NCI-H2107 (cell line): Measurements from ENCODE around the gene ZSWIM2.
"Not testable (repeated sequence)": the region's sequence is repeated elsewhere in the genome, so short reads cannot be mapped to it uniquely, and the experiment has no call there.

ENCODE experiments used
- DNase-seq: peaks from one replicate; lab custom pipeline; 2025; lab: John Stamatoyannopoulos, UW

ZSWIM2 gene

GRCh38 chr2:186848873-186849578 lies at the start of gene ZSWIM2:
Gene ZSWIM2 (minus strand): TSS chr2:186849170. CDS start chr2:186849130, 40 bp downstream.
- DNase-seq, result peak; percentile 76

DNA sequence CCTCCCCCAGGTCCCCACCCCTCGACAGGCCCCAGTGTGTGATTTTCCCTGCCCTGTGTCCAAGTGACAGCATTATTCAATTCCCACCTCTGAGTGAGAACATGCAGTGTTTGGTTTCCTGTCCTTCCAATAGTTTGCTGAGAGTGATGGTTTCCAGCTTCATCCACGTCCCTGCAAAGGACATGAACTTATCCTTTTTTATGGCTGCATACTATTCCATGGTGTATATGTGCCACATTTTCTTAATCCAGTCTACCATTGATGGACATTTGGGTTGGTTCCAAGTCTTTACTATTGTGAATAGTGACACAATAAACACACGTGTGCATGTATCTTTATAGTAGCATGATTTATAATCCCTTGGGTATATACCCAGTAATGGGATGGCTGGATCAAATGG lies 47.2 kb upstream of the ZSWIM2 start:
- DNase-seq, result not testable (repeated sequence)

DNA sequence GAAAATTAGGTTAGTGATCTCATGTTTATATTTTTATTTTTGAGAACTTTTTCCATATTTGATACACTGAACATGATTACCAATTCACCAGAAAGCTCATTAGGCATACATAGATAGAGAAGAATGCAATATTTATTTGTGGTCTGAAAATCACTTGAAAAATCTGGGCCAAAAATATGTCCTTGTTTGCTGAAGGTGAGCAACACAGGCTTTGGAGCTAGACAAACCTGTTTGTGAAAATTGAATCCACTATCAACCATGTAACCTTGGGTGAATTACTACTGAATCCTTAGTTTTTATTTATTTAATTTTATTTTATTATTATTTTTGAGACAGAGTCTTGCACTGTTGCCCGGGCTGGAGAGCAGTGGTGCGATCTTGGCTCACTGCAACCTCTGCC lies 46.5 kb upstream of the ZSWIM2 start:
- DNase-seq, result no peak

DNA sequence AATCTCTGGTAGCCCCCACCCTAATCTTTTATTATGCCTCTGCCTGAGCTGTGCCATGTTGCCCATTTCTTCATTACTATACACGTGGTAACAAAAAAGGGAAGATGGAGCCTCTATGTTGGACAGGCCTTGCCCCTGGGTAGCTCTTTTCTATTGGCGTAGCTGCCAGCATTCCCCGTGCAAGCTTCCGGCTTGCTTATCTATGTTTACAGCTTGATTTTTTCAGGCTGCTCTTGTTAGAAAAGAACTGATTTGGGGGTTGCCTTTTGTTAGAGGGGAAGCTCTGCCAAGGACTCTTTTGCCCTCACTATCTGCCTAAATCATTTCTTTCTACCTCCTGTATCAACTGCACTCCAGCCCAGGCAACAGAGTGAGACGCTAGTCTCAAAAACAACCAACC lies 45.5 kb upstream of the ZSWIM2 start:
- DNase-seq, result no peak

GRCh38 chr2:186892821-186893220 lies 43.9 kb upstream of the ZSWIM2 start:
- DNase-seq, result no peak

- no peak for DNase-seq
Observed at GRCh38 chr2:186891185-186891621, 42.2 kb upstream of the ZSWIM2 start.

DNA sequence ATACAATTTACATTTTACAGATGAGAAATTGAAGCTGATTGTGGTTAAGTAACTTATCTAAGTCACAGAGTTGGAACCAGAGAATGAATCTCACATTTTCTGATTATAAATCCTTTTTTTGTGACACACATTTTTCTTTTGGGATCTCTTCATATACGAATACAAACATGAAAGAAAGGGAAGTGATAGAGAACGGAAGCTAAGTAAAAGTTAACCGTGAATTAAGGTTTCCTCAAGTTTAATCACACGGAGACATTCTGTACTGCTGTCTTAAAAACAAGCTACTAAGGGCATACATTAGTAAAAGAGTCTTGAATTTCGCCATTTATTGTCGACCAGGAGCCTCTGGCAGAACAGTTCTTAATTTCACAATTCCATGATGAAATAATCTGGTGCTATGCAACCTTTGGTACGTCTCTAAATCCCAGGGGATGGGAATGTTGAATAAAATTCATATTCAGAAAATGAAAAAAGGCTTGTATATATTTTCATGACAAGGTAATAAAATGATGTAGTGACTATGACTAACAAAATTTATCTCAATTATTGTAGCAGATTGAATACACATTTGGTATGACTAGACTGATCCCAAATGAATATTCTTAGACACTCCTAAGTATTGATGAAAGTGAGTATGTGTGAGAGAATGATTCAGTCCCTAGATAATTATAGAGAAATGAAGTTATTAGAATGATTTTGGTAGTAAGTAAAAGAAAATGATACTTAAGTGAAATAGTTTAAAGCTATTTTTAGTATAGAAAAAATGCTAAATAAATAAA lies 40.3 kb upstream of the ZSWIM2 start:
- DNase-seq, result no peak

- DNase-seq, result no peak
Observed at GRCh38 chr2:186887107-186888090, 38.4 kb upstream of the ZSWIM2 start.

- DNase-seq, result no peak
Observed at GRCh38 chr2:186884587-186884986, 35.6 kb upstream of the ZSWIM2 start.

DNA sequence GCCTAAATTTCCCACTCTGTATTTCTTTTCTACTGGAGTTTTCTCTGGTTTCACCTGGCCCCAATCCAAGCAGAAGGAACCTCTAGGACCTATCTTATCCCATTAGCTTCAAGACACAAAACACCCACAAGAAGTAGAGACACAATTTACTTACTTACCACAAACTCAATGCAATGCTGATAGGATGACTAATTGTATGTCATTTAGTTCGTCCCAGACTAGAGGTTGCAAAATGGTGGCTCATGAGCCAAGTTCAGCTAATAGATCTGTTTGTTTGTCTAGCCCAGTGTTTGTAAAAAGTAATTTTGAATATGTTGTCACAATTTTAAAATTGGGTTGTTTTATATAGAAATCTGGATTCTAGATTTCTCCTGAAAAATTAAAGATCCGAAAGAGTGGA lies 34.7 kb upstream of the ZSWIM2 start:
- no peak for DNase-seq

- DNase-seq, result no peak
Observed at GRCh38 chr2:186882511-186883071, 33.6 kb upstream of the ZSWIM2 start.

- no peak for DNase-seq
Observed at GRCh38 chr2:186881660-186882059, 32.7 kb upstream of the ZSWIM2 start.

GRCh38 chr2:186879312-186879711 lies 30.3 kb upstream of the ZSWIM2 start:
- DNase-seq, result no peak

GRCh38 chr2:186874713-186875112 lies 25.7 kb upstream of the ZSWIM2 start:
- no peak for DNase-seq

DNA sequence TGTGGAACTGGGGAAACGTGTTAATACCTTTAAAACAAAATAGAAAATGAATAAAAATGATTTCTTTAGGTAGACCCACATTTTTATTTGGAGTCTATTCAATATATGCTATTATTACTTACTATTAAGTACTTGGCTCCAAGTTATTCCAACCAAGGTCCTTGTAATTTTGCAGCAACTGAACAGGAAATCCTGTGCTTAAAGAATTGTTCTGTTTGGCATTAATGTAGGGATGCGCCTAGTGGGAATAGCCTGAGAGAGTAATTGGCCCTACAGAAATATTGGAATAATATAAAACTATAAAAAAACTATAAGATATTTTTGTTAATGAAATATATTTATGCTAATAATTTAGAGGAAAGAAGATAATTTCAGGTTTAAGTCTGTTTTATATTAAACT lies 22.9 kb upstream of the ZSWIM2 start:
- DNase-seq, result no peak

DNA sequence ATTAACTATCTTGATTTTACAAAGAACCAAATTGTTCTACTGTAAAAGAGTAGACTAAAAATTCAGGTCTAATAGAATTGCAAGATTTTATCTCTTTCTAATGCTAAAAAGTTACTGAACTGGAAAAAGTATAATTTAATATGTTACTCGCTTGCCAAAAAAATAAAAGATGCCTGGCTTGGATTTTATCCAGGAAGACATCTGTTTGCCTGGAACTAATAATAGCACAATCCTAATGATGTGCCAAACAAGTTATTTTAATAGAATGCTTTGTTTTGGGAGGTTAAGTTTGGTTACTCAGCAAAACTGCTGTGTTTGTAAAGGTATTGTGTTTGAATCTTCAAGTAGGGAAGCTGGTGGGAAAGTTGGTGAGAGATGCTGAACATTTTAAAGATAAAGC lies 19.4 kb upstream of the ZSWIM2 start:
- no peak for DNase-seq

DNA sequence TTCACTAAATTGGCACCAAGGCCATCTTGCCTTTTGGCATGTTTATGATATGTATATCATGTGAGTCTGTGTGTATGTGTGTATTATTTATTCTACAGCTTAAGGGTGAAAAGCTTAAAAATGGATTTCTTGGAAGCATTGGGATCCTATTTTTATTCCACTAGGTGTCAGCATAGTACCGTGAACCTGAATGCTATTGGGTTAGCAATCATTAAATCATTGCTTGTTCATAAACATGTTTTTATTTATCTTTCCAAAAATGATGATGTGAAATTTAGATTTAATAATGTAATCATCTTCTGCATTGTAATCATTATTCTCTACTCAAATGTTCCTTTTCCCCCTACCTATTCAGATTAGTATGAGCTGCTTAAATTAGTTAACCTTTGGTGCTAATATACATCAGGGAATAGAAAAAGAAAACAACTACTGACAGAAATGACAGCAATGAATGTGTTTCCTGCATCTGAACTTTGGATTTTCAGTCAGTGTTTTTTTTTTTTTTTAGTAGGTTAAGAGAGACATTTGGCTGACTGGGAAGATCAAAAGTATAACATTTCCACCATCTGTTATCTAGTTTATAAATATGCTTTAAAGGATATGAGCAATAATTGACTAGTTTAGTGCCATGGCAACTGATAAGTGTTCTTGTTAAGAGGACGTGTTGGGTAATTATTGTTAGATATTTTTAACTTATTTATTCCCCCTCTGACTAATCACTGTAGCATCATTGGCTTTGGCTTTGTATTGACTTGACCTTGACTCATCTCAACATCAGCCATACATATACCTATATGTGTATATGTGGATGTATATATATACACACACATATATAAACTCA lies 14.1 kb upstream of the ZSWIM2 start:
- no peak for DNase-seq

DNA sequence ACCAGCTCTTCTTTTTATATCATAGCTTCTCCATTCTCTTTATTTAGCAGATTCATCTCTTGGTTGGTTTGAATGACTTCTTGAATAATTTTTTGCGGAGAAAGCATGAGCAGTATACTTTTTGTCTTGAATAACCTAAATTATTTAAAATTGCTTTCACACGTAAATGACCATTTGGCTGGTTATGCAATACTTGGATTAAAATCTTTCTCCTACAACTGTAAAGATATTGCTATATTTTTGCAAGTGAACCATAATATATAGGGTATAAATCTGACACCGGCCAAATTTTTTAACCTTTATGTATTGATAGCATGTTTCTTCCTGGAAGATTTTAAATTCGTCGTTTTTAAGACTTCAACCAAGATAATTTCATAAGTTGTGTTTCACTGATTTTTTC lies 6.2 kb upstream of the ZSWIM2 start:
- no peak for DNase-seq

- DNase-seq, result no peak
Observed at GRCh38 chr2:186853951-186854350, 5.0 kb upstream of the ZSWIM2 start.

- DNase-seq, result peak; percentile 6
Observed at GRCh38 chr2:186852508-186852907, 3.5 kb upstream of the ZSWIM2 start.

- no peak for DNase-seq
Observed at GRCh38 chr2:186842373-186842772, 6.6 kb downstream of the ZSWIM2 start.
